ENCODE data around the gene ZNF330.

DNA sequence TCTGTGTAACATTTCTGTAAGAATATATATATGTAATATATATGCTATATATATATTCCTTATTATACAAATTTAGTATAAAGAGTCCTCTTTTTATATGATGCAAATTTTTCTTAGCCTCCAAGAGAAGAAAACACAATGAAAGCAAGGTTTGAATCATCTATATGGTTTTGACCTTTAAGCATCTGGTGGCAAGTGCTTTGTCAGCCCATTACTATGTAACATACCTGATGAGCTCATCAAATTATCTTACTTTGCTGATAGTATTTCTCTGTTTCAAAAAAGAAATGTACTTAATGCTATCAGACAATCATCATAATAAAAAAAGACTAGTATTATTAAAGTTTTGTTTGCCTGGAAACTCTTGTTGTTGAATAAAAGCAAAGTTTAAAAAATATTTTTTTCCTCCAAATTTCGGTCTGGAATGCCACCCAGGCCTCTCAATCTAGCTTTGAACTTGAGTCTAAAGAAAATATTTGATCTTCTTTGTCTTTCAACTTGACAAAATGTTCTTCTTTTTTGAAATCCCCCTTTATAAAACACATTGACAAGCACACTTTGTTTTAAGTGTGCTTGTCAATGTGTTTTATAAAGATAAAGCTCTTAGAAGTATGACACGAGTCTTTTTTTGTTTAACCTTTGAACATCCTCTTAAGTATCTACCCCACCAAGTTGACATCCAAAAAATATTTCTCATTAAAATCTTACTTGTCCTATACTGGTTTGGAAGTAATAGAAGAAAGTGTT lies 26.2 kb downstream of the ZNF330 start:
- TF ChIP-seq POLR2A (IDR thresholded peaks at IDR 0.05) (no peak), POLR2AphosphoS5 (IDR thresholded peaks at IDR 0.05) (no peak)
- TF ChIP-seq, protein P1, sequence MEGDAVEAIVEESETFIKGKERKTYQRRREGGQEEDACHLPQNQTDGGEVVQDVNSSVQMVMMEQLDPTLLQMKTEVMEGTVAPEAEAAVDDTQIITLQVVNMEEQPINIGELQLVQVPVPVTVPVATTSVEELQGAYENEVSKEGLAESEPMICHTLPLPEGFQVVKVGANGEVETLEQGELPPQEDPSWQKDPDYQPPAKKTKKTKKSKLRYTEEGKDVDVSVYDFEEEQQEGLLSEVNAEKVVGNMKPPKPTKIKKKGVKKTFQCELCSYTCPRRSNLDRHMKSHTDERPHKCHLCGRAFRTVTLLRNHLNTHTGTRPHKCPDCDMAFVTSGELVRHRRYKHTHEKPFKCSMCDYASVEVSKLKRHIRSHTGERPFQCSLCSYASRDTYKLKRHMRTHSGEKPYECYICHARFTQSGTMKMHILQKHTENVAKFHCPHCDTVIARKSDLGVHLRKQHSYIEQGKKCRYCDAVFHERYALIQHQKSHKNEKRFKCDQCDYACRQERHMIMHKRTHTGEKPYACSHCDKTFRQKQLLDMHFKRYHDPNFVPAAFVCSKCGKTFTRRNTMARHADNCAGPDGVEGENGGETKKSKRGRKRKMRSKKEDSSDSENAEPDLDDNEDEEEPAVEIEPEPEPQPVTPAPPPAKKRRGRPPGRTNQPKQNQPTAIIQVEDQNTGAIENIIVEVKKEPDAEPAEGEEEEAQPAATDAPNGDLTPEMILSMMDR (IDR thresholded peaks at IDR 0.05 in 8 of 11, conservative IDR thresholded peaks at IDR 0.05 in 3 of 11) = no peak

Data from spleen (tissue), 7 donors.